Vagina (tissue), 2 donors: ENCODE results near the gene DLST. TPM values are rescaled to one million over a fixed set of nuclear protein-coding genes. Genes with fewer than 3 reads are reported as not detected.

ENCODE experiments used
- DNase-seq, 2 donors: peaks; one replicate each; pipeline ENCODE4 v3.0.0-alpha.2; 2017; ENCODE audit errors: extremely low spot score in 2 of 2
- H3K27ac ChIP-seq: fragments of 200-600 bp; sonication (generic); one replicate; pipeline ENCODE4 v1.5.1; 2019
- H3K27me3 ChIP-seq: fragments of 200-600 bp; sonication (generic); one replicate; pipeline ENCODE4 v1.5.1; 2019
- H3K36me3 ChIP-seq, 2 donors: fragments of 200-600 bp; sonication (generic); one replicate each; pipeline ENCODE4 v1.5.1; 2017 to 2019
- H3K4me1 ChIP-seq: fragments of 200-600 bp; sonication (generic); one replicate; pipeline ENCODE4 v1.5.1; 2019
- H3K4me3 ChIP-seq, 2 donors: fragments of 200-600 bp; sonication (generic); 1 replicate in 1 of 2; 2 replicates in 1 of 2; pipeline ENCODE4 v1.5.1; 2016 to 2019
- H3K9me3 ChIP-seq: fragments of 200-600 bp; sonication (generic); one replicate; pipeline ENCODE4 v1.5.1; 2019
- CTCF ChIP-seq, 3 experiments: fragments of 450-650 bp in 2 of 3; fragments of 200-600 bp in 1 of 3; sonication (generic) in 1 of 3; IDR thresholded peaks; one replicate each; pipeline ENCODE4 v1.5.1; 2017 to 2019; ENCODE audit warnings: antibody characterized with exemption in 3 of 3, mild to moderate bottlenecking in 2 of 3, moderate library complexity in 2 of 3
- POLR2A ChIP-seq, 2 donors: fragments of 450-650 bp; IDR thresholded peaks; one replicate each; pipeline ENCODE4 v1.6.1; 2017; ENCODE audit warnings: antibody characterized with exemption in 2 of 2, mild to moderate bottlenecking in 2 of 2, moderate library complexity in 2 of 2
- POLR2AphosphoS5 ChIP-seq, 2 donors: sonication (generic); formaldehyde crosslinking; IDR thresholded peaks; one replicate each; pipeline ENCODE4 v1.9.0; 2017; ENCODE audit warnings: antibody characterized with exemption in 2 of 2, mild to moderate bottlenecking in 2 of 2, low read depth in 1 of 2; ENCODE audit not compliant: insufficient read depth in 1 of 2
- intact Hi-C: fragments of 100-400 bp; cut with DNase I; formaldehyde crosslinking; loops from one replicate; pipeline ENCODE4 v1.15.1; 2023
- total RNA-seq: library from RNA; depleted of rRNA; stranded (reverse); fragments of >200 nt; gene quantifications from one replicate; pipeline ENCODE4 v1.2.3, GENCODE V29; 2016

DLST gene
- total RNA-seq, 1 donor from 2014 or later = 109 TPM

GRCh38 chr14:74871819-74872218, 9.9 kb upstream of the DLST start:
- Histone ChIP-seq H3K4me1 (no peaks in the 10 kb centered on the region), H3K4me3 (no peak overlapping the region), H3K9me3 (no peaks in the 10 kb centered on the region), H3K36me3 (no peaks in the 10 kb centered on the region), H3K27ac (no peak overlapping the region), H3K27me3 (no peaks in the 10 kb centered on the region)
- no peak for TF ChIP-seq POLR2A (IDR thresholded peaks at IDR 0.05)
- no peak for TF ChIP-seq POLR2AphosphoS5 (IDR thresholded peaks at IDR 0.05; ENCODE audit: insufficient read depth in 1 of 2, low read depth in 1 of 2)
- no peak for DNase-seq
- intact Hi-C loops = no loop called here

GRCh38 chr14:74875204-74875603, 6.5 kb upstream of the DLST start:
- TF ChIP-seq POLR2A (IDR thresholded peaks at IDR 0.05) (no peak), POLR2AphosphoS5 (IDR thresholded peaks at IDR 0.05; ENCODE audit: insufficient read depth in 1 of 2, low read depth in 1 of 2) (no peak), CTCF (IDR thresholded peaks at IDR 0.05) (no peak)
- intact Hi-C loops = no loop called here
- Histone ChIP-seq H3K9me3 (no peaks in the 10 kb centered on the region), H3K36me3 (no peaks in the 10 kb centered on the region), H3K4me3 (no peak overlapping the region), H3K27me3 (no peaks in the 10 kb centered on the region), H3K4me1 (no peaks in the 10 kb centered on the region), H3K27ac (no peak overlapping the region)
- DNase-seq = no peak

- Histone ChIP-seq H3K4me1 (no peaks in the 10 kb centered on the region), H3K27me3 (no peaks in the 10 kb centered on the region), H3K27ac (no peak within 1 kb of the TSS), H3K4me3 (no peak within 1 kb of the TSS), H3K9me3 (no peaks in the 10 kb centered on the region), H3K36me3 (no peaks in the 10 kb centered on the region)
- intact Hi-C loops = no loop called here
- no peak for DNase-seq
- no peak for TF ChIP-seq CTCF (IDR thresholded peaks at IDR 0.05)
- TF ChIP-seq POLR2A (IDR thresholded peaks at IDR 0.05) = no peak
- TF ChIP-seq POLR2AphosphoS5 (IDR thresholded peaks at IDR 0.05; ENCODE audit: insufficient read depth in 1 of 2, low read depth in 1 of 2) = no peak
Measured at GRCh38 chr14:74875941-74876913, 5.5 kb upstream of the DLST start, which contains the start of gene PROX2. Gene PROX2, minus strand, starts transcription at chr14:74876145. Its CDS starts 12,311 bp downstream, at chr14:74863834.

- Histone ChIP-seq H3K27ac (no peak overlapping the region), H3K4me1 (peaks cover 23% of the 10 kb centered on the region), H3K36me3 (no peaks in the 10 kb centered on the region), H3K27me3 (no peaks in the 10 kb centered on the region), H3K4me3 (no peak overlapping the region), H3K9me3 (no peaks in the 10 kb centered on the region)
- no peak for TF ChIP-seq POLR2AphosphoS5 (IDR thresholded peaks at IDR 0.05; ENCODE audit: insufficient read depth in 1 of 2, low read depth in 1 of 2)
- TF ChIP-seq CTCF (IDR thresholded peaks at IDR 0.05) = no peak
- TF ChIP-seq POLR2A (IDR thresholded peaks at IDR 0.05) = no peak
- no peak for DNase-seq
- intact Hi-C loops = no loop called here
Measured at GRCh38 chr14:74879427-74880182, 2.1 kb upstream of the DLST start.

GRCh38 chr14:74882103-74882920, 596 bp downstream of the DLST start:
- Histone ChIP-seq H3K27me3 (no peaks in the 10 kb centered on the region), H3K27ac (peak overlapping the region; percentile 95), H3K4me1 (peaks cover 47% of the 10 kb centered on the region), H3K4me3 (peak overlapping the region; percentile 60 to 100), H3K9me3 (no peaks in the 10 kb centered on the region), H3K36me3 (no peaks in the 10 kb centered on the region)
- intact Hi-C loops = no loop called here
- TF ChIP-seq POLR2AphosphoS5 (IDR thresholded peaks at IDR 0.05; ENCODE audit: insufficient read depth in 1 of 2, low read depth in 1 of 2) = no peak
- DNase-seq = no peak
